GM12864 (cell line): ENCODE results near the gene FETUB.
"Not testable (repeated sequence)": the region's sequence is repeated elsewhere in the genome, so short reads cannot be mapped to it uniquely, and the experiment has no call there.

Experiments
- DNase-seq: peaks from one replicate; pipeline ENCODE4 v3.0.0-alpha.2; 2011; ENCODE audit warnings: low read depth
- H3K4me3 ChIP-seq: 2 replicates; pipeline ENCODE4 v1.5.1; 2011; ENCODE audit warnings: mild to moderate bottlenecking, low read depth, low read length, control low read depth
- TF ChIP-seq, protein P1 (sequence below): IDR thresholded peaks from 2 replicates; pipeline ENCODE4 v1.5.1; 2011; ENCODE audit warnings: low read depth, mild to moderate bottlenecking, moderate library complexity, low read length, control low read depth, inconsistent platforms; ENCODE audit errors: missing control alignments

Gene FETUB

DNA sequence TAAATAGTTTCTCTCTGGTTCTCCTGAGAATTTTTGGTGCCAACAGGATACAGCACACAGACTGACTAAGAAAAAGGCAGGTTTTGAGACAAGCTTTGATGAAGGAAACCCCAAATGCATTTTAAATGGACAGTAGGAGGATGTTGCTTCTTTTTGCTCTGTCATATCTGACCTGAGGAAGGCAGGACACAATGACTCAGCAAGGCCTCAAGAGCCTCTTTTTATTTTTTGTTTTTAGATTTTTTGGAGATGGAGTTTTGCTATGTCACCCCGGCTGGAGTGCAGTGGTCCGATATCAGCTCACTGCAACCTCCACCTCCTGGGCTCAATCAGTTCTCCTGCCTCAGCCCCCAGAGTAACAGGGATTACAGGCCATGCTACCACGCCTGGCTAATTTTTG is 60.1 kb downstream of the FETUB start:
- no peak overlapping the region for H3K4me3 ChIP-seq
- DNase-seq = no peak
- TF ChIP-seq, protein P1, sequence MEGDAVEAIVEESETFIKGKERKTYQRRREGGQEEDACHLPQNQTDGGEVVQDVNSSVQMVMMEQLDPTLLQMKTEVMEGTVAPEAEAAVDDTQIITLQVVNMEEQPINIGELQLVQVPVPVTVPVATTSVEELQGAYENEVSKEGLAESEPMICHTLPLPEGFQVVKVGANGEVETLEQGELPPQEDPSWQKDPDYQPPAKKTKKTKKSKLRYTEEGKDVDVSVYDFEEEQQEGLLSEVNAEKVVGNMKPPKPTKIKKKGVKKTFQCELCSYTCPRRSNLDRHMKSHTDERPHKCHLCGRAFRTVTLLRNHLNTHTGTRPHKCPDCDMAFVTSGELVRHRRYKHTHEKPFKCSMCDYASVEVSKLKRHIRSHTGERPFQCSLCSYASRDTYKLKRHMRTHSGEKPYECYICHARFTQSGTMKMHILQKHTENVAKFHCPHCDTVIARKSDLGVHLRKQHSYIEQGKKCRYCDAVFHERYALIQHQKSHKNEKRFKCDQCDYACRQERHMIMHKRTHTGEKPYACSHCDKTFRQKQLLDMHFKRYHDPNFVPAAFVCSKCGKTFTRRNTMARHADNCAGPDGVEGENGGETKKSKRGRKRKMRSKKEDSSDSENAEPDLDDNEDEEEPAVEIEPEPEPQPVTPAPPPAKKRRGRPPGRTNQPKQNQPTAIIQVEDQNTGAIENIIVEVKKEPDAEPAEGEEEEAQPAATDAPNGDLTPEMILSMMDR = no peak

- not testable (repeated sequence) for H3K4me3 ChIP-seq, DNase-seq
Observed at GRCh38 chr3:186702451-186702850, 62.3 kb downstream of the FETUB start.
